Keratinocyte (primary cell): ENCODE measurements around the gene HIVEP2. TPM values are rescaled to one million over a fixed set of nuclear protein-coding genes. Genes with fewer than 3 reads are reported as not detected.

Source experiments
- DNase-seq: peaks from one replicate; pipeline ENCODE4 v3.0.0-alpha.2; 2011; ENCODE audit warnings: low read depth, missing footprints, low spot score
- FAIRE-seq: peaks from 2 replicates; lab custom pipeline; 2011; peaks lifted over from hg19 to GRCh38; lab: Jason Lieb, UNC
- H2AFZ ChIP-seq: 2 replicates; pipeline ENCODE4 v1.6.0; 2012; ENCODE audit warnings: low read length, control low read depth, inconsistent platforms; ENCODE audit not compliant: control insufficient read depth
- H3K27ac ChIP-seq: 2 replicates; pipeline ENCODE4 v1.5.1; 2011; ENCODE audit warnings: low read length; ENCODE audit not compliant: control insufficient read depth, insufficient read depth
- H3K27me3 ChIP-seq: 3 replicates; pipeline ENCODE4 v1.6.0; 2011; ENCODE audit warnings: low read length; ENCODE audit not compliant: control insufficient read depth, insufficient read depth; ENCODE audit errors: extremely low read depth
- H3K36me3 ChIP-seq, 2 experiments: 2 replicates in 1 of 2; 3 replicates in 1 of 2; pipeline ENCODE4 v1.5.1; 2011; ENCODE audit warnings: low read length in 2 of 2, mild to moderate bottlenecking in 1 of 2; ENCODE audit not compliant: control insufficient read depth in 2 of 2, insufficient read depth in 2 of 2; ENCODE audit errors: extremely low read depth in 1 of 2
- H3K4me1 ChIP-seq: 3 replicates; pipeline ENCODE4 v1.5.1; 2011; ENCODE audit warnings: low read length; ENCODE audit not compliant: control insufficient read depth, insufficient read depth; ENCODE audit errors: extremely low read depth
- H3K4me2 ChIP-seq: 3 replicates; pipeline ENCODE4 v1.6.0; 2011; ENCODE audit warnings: low read depth, low read length; ENCODE audit not compliant: control insufficient read depth, insufficient read depth; ENCODE audit errors: extremely low read depth
- H3K4me3 ChIP-seq, 3 experiments: fragments of 200-600 bp in 1 of 3; sonication (generic) in 1 of 3; 2 replicates in 2 of 3; 3 replicates in 1 of 3; pipeline ENCODE4 v1.5.1; 2011 to 2016; ENCODE audit warnings: low read length in 3 of 3, mild to moderate bottlenecking in 3 of 3, control low read depth in 2 of 3, inconsistent platforms in 1 of 3, low read depth in 1 of 3, mixed read lengths in 1 of 3, mixed run types in 1 of 3, moderate library complexity in 1 of 3; ENCODE audit not compliant: control insufficient read depth in 2 of 3, insufficient read depth in 2 of 3; ENCODE audit errors: extremely low read depth in 1 of 3
- H3K79me2 ChIP-seq: 2 replicates; pipeline ENCODE4 v1.6.0; 2012; ENCODE audit warnings: low read length; ENCODE audit not compliant: control insufficient read depth, insufficient read depth
- H3K9ac ChIP-seq: 3 replicates; pipeline ENCODE4 v1.6.0; 2011; ENCODE audit warnings: low read length; ENCODE audit not compliant: control insufficient read depth, insufficient read depth; ENCODE audit errors: extremely low read depth
- H3K9me1 ChIP-seq: 3 replicates; pipeline ENCODE4 v1.6.0; 2011; ENCODE audit warnings: low read length; ENCODE audit not compliant: control insufficient read depth, insufficient read depth; ENCODE audit errors: extremely low read depth
- H3K9me3 ChIP-seq: 2 replicates; pipeline ENCODE4 v1.5.1; 2012; ENCODE audit warnings: low read depth, low read length; ENCODE audit not compliant: control insufficient read depth
- H4K20me1 ChIP-seq: 3 replicates; pipeline ENCODE4 v1.6.0; 2011; ENCODE audit warnings: low read length; ENCODE audit not compliant: control insufficient read depth, insufficient read depth; ENCODE audit errors: extremely low read depth
- CTCF ChIP-seq, 3 experiments: IDR thresholded peaks in 1 of 3; conservative IDR thresholded peaks in 1 of 3; optimal IDR thresholded peaks in 1 of 3; 2 replicates in 2 of 3; 3 replicates in 1 of 3; pipeline versions ENCODE3 to v1.5.1; 2011; ENCODE audit warnings: low read length in 3 of 3, mild to moderate bottlenecking in 3 of 3, moderate library complexity in 2 of 3, control low read depth in 1 of 3, inconsistent platforms in 1 of 3; ENCODE audit not compliant: insufficient read depth in 2 of 3; ENCODE audit errors: extremely low read depth in 1 of 3
- EZH2 ChIP-seq: IDR thresholded peaks from one replicate; pipeline ENCODE4 v1.6.1; 2012; ENCODE audit warnings: inconsistent platforms, mild to moderate bottlenecking, low read length, moderate library complexity
- dilution Hi-C: fragments of 300-500 bp; cut with MboI; formaldehyde crosslinking; loops from one replicate; pipeline ENCODE4 v1.7.0; 2020; ENCODE audit warnings: low sequenced_read_pairs; ENCODE audit not compliant: extremely low pct_ligation_motif_present
- polyA plus RNA-seq, 5 experiments: library from polyadenylated mRNA; depleted of rRNA in 3 of 5; stranded (reverse) in 3 of 5; stranded (forward) in 1 of 5; unstranded in 1 of 5; fragments of >200 nt; gene quantifications; 1 replicate in 1 of 5; 2 replicates in 3 of 5; 3 replicates in 1 of 5; pipeline versions ENCODE4 v1.2.1 to v1.2.3, GENCODE V29; 2011 to 2012; ENCODE audit warnings: missing spikeins in 2 of 5, low read depth in 1 of 5, low replicate concordance in 1 of 5

Gene HIVEP2
- polyA plus RNA-seq, 1 donor (not counting 4 experiments of a cell fraction or from before 2014, with no cell fraction given), result 8.9 TPM

DNA sequence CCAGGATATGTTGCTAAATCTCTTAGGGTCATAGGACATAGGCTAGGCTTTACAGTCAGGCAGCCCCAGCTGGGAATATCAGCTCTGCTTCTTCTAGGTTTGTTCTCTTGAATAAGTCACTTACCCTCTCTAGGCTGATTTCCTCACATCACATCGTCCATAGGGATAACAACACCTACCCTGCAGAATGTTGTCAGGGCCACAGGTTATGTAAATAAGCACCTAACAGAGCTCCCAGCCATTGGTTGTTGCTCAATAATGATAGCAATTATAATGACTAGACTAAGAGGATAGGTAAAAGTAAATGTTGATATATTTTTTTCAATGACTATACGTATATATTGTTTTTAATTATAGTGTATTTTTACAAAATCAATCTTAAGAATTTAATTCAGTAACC lies 135.0 kb downstream of the HIVEP2 start:
- TF ChIP-seq EZH2, result no peak
- no peak for TF ChIP-seq CTCF (optimal IDR thresholded peaks at IDR 0.05 in 1 of 3, IDR thresholded peaks at IDR 0.05 in 1 of 3, conservative IDR thresholded peaks at IDR 0.05 in 1 of 3; ENCODE audit: extremely low read depth in 1 of 3, insufficient read depth in 2 of 3, low read length in 3 of 3)
- FAIRE-seq (no peak), DNase-seq (no peak)
- Histone ChIP-seq H3K9me1 (no peaks in the 10 kb centered on the region), H3K9me3 (no peaks in the 10 kb centered on the region), H3K4me1 (no peaks in the 10 kb centered on the region), H2AFZ (no peak overlapping the region), H4K20me1 (no peaks in the 10 kb centered on the region), H3K79me2 (no peaks in the 10 kb centered on the region), H3K36me3 (no peaks in the 10 kb centered on the region), H3K27me3 (no peaks in the 10 kb centered on the region), H3K4me3 (no peak overlapping the region), H3K4me2 (no peak overlapping the region), H3K9ac (no peak overlapping the region), H3K27ac (no peak overlapping the region)
- dilution Hi-C loops, result no loop called here

- Histone ChIP-seq H3K9me3 (no peaks in the 10 kb centered on the region), H3K27ac (no peak overlapping the region), H3K4me1 (no peaks in the 10 kb centered on the region), H3K9me1 (no peaks in the 10 kb centered on the region), H3K4me2 (no peak overlapping the region), H3K36me3 (no peaks in the 10 kb centered on the region), H4K20me1 (no peaks in the 10 kb centered on the region), H3K79me2 (peaks cover 1% of the 10 kb centered on the region), H3K27me3 (no peaks in the 10 kb centered on the region), H2AFZ (no peak overlapping the region), H3K4me3 (no peak overlapping the region), H3K9ac (no peak overlapping the region)
- FAIRE-seq (no peak), DNase-seq (no peak)
- dilution Hi-C loops, result no loop called here
- no peak for TF ChIP-seq EZH2
- TF ChIP-seq CTCF (optimal IDR thresholded peaks at IDR 0.05 in 1 of 3, IDR thresholded peaks at IDR 0.05 in 1 of 3, conservative IDR thresholded peaks at IDR 0.05 in 1 of 3; ENCODE audit: extremely low read depth in 1 of 3, insufficient read depth in 2 of 3, low read length in 3 of 3), result no peak
Measured at GRCh38 chr6:142808405-142809061, 136.4 kb downstream of the HIVEP2 start.
